Natural killer cell (primary cell): ENCODE results near the gene NLGN4X. TPM values are rescaled to one million over a fixed set of nuclear protein-coding genes. Genes with fewer than 3 reads are reported as not detected.

ENCODE experiments used
- ATAC-seq, 3 donors: fragments of 150-1000 bp in 2 of 3; fragments of 200-7000 bp in 1 of 3; cut with Tn5 transposase; 1 replicate in 1 of 3; 2 replicates in 2 of 3; pipeline ENCODE4 v1.10.0; 2021; ENCODE audit warnings: mild to moderate bottlenecking in 2 of 3, moderate library complexity in 2 of 3
- DNase-seq, 2 donors: peaks; one replicate each; pipeline versions ENCODE4 v3.0.0 to v3.0.0-alpha.2; 2013 to 2021; ENCODE audit warnings: mixed read lengths in 1 of 2
- H3K27ac ChIP-seq: one replicate; pipeline ENCODE4 v1.5.1; 2013; ENCODE audit warnings: mild to moderate bottlenecking, low read length
- H3K27me3 ChIP-seq: one replicate; pipeline ENCODE4 v1.6.1; 2013; ENCODE audit warnings: low read length; ENCODE audit not compliant: control insufficient read depth, insufficient read depth
- H3K36me3 ChIP-seq: one replicate; pipeline ENCODE4 v1.6.1; 2013; ENCODE audit warnings: low read length; ENCODE audit not compliant: control insufficient read depth, insufficient read depth
- H3K4me1 ChIP-seq: one replicate; pipeline ENCODE4 v1.6.1; 2013; ENCODE audit warnings: low read length; ENCODE audit not compliant: control insufficient read depth, insufficient read depth
- H3K4me3 ChIP-seq: one replicate; pipeline ENCODE4 v1.5.1; 2013; ENCODE audit warnings: low read length
- H3K9me3 ChIP-seq: one replicate; pipeline ENCODE4 v1.6.1; 2013; ENCODE audit warnings: low read length; ENCODE audit not compliant: control insufficient read depth, insufficient read depth
- H3K27ac Mint-ChIP-seq, 2 donors: one replicate each; pipeline ENCODE4 v1.8.0; 2022; ENCODE audit warnings: mild to moderate bottlenecking in 2 of 2, mixed read lengths in 2 of 2, moderate library complexity in 1 of 2
- H3K27me3 Mint-ChIP-seq, 2 donors: one replicate each; pipeline ENCODE4 v1.8.0; 2022; ENCODE audit warnings: low read depth in 2 of 2, mixed read lengths in 2 of 2
- H3K36me3 Mint-ChIP-seq: one replicate; pipeline ENCODE4 v1.8.0; 2022; ENCODE audit warnings: mixed read lengths
- H3K4me1 Mint-ChIP-seq, 2 donors: one replicate each; pipeline ENCODE4 v1.8.0; 2022; ENCODE audit warnings: mixed read lengths in 2 of 2
- H3K4me3 Mint-ChIP-seq: one replicate; pipeline ENCODE4 v1.8.0; 2022; ENCODE audit warnings: mild to moderate bottlenecking, moderate library complexity, mixed read lengths
- H3K9me3 Mint-ChIP-seq, 2 donors: one replicate each; pipeline ENCODE4 v1.8.0; 2022; ENCODE audit warnings: mixed read lengths in 2 of 2
- WGBS: methylation state at CpG from one replicate; pipeline ENCODE4 v1.1.7; 2013; ENCODE audit warnings: missing lambda C conversion rate; ENCODE audit not compliant: insufficient coverage; 5-methylcytosine and 5-hydroxymethylcytosine counted together
- intact Hi-C: fragments of 100-400 bp; cut with micrococcal nuclease; formaldehyde crosslinking; loops from one replicate; pipeline ENCODE4 v1.14.2; 2022
- total RNA-seq, 4 donors: library from RNA; stranded (reverse); fragments of 120-200 nt in 1 of 4; gene quantifications; one replicate each; pipeline versions ENCODE4 v1.2.3 to v1.2.4, GENCODE V29; 2013 to 2022
- TF ChIP-seq, protein P1 (sequence below): fragments of 200-600 bp; IDR thresholded peaks from one replicate; pipeline ENCODE4 v1.8.0; 2022; ENCODE audit warnings: antibody characterized with exemption

NLGN4X gene
- total RNA-seq, 3 donors from 2014 or later (not counting 1 experiment from before 2014, with no cell fraction given) = not detected

DNA sequence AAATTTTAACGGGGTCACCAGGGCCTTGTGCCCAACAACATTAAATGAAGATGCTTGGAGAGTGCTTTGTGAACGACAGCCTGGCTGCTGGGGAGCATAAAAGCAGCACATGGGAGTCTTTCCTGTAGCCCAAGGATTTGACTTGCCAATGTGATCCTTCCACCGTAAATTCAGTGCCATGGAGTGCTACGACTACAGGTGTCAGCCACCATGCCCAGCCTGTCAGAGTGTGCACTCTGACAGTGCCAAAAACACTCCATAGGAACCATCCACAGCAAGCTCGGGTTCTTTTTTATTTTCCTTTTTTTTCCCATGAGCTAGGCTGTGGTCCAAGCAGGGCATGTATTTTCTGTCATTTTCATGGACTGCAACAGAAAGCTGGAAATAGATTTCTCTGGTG, 156.9 kb downstream of the NLGN4X start:
- no peaks in the 10 kb centered on the region for H3K4me1 ChIP-seq
- H3K27ac ChIP-seq = no peak overlapping the region
- DNase-seq = no peak
- H3K9me3 Mint-ChIP-seq = peaks cover 0 to 13% of the 10 kb centered on the region in 2 donors
- intact Hi-C loops = no loop called here
- TF ChIP-seq, protein P1, sequence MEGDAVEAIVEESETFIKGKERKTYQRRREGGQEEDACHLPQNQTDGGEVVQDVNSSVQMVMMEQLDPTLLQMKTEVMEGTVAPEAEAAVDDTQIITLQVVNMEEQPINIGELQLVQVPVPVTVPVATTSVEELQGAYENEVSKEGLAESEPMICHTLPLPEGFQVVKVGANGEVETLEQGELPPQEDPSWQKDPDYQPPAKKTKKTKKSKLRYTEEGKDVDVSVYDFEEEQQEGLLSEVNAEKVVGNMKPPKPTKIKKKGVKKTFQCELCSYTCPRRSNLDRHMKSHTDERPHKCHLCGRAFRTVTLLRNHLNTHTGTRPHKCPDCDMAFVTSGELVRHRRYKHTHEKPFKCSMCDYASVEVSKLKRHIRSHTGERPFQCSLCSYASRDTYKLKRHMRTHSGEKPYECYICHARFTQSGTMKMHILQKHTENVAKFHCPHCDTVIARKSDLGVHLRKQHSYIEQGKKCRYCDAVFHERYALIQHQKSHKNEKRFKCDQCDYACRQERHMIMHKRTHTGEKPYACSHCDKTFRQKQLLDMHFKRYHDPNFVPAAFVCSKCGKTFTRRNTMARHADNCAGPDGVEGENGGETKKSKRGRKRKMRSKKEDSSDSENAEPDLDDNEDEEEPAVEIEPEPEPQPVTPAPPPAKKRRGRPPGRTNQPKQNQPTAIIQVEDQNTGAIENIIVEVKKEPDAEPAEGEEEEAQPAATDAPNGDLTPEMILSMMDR = no peak
- no peaks in the 10 kb centered on the region for H3K36me3 Mint-ChIP-seq
- no peak overlapping the region for H3K4me3 ChIP-seq
- WGBS = 77% methylated on average over 4 of the region's 5 CpGs
- no peak overlapping the region for H3K27ac Mint-ChIP-seq
- H3K36me3 ChIP-seq = no peaks in the 10 kb centered on the region
- H3K27me3 ChIP-seq = no peaks in the 10 kb centered on the region
- H3K4me1 Mint-ChIP-seq = no peaks in the 10 kb centered on the region
- no peak for ATAC-seq
- H3K9me3 ChIP-seq = no peaks in the 10 kb centered on the region
- H3K4me3 Mint-ChIP-seq = no peak overlapping the region
- H3K27me3 Mint-ChIP-seq = no peaks in the 10 kb centered on the region

DNA sequence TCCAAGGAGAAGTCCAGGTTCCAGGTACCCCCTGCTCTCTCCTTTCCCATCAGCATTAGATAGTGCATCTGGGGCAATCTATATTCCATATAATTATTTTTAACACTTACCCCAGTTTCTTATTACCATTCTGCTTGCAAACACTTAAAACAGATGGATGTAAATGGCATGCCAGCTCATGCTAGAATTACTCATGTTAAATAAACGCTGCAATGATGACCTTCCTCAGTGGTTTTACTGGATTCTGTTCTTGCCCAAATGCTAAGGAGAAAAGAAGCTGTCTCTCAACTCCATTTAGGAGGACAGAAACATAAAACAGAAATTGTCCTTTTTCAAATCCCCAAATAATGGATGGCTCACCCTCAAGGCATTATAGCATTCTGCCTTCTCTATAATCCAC, 161.1 kb downstream of the NLGN4X start:
- H3K36me3 ChIP-seq = no peaks in the 10 kb centered on the region

GRCh38 chrX:6053141-6053540, 175.5 kb downstream of the NLGN4X start:
- intact Hi-C loops = no loop called here
- no peaks in the 10 kb centered on the region for H3K27me3 Mint-ChIP-seq
- H3K9me3 Mint-ChIP-seq = peaks cover 7 to 11% of the 10 kb centered on the region in 2 donors
- H3K4me1 Mint-ChIP-seq = no peaks in the 10 kb centered on the region
- ATAC-seq (no peak), DNase-seq (no peak)
- H3K27ac Mint-ChIP-seq = no peak overlapping the region
- TF ChIP-seq, protein P1 = no peak
- Histone ChIP-seq H3K4me1 (no peaks in the 10 kb centered on the region), H3K9me3 (no peaks in the 10 kb centered on the region), H3K36me3 (no peaks in the 10 kb centered on the region), H3K27ac (no peak overlapping the region), H3K27me3 (no peaks in the 10 kb centered on the region), H3K4me3 (no peak overlapping the region)
- WGBS = 73% methylated on average over 5 of the region's 6 CpGs
- H3K36me3 Mint-ChIP-seq = no peaks in the 10 kb centered on the region
- no peak overlapping the region for H3K4me3 Mint-ChIP-seq

More for the DNA sequence above, 161.1 kb downstream of the NLGN4X start:
- H3K27ac ChIP-seq = no peak overlapping the region
- WGBS = 83% methylated on average over 1 of the region's 1 CpG
- H3K4me3 ChIP-seq = no peak overlapping the region
- no peaks in the 10 kb centered on the region for H3K27me3 ChIP-seq
- no peak for DNase-seq
- Mint-ChIP-seq H3K27ac (no peak overlapping the region), H3K4me3 (no peak overlapping the region), H3K4me1 (no peaks in the 10 kb centered on the region), H3K27me3 (no peaks in the 10 kb centered on the region), H3K9me3 (peaks cover 3% of the 10 kb centered on the region in 2 donors), H3K36me3 (no peaks in the 10 kb centered on the region)
- no peaks in the 10 kb centered on the region for H3K9me3 ChIP-seq
- TF ChIP-seq, protein P1 = no peak
- H3K4me1 ChIP-seq = no peaks in the 10 kb centered on the region
- no peak for ATAC-seq
- intact Hi-C loops = no loop called here

DNA sequence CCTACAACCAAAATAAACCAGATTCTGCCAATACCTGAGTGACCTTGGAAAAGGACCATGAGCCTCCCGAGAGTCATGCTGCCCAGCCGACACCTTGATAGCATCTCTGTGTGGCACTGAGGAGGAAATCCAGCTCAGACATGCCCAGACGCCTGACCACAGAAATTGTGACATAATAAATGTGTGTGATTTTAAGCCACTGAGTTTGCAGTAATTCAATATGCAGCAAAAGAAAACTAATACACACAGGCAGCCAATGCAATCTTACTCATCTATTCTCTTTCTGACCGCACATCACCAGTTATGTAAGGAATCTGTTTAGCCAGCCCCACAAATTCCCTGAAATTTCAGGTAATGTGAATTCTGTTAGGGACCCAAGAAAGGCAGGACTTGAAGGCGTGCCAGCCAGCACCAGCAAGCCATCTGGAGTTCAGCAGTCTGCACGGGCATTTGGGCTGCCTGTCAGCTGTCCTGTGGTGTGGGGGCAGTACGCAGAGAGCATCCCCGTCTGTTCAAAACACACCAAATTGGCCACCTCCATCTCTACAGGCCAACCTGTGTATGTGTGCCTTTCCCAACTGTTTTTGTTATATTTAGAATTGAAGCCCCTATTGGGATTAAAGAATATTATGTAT, 176.4 kb downstream of the NLGN4X start:
- Histone ChIP-seq H3K4me3 (no peak overlapping the region), H3K36me3 (no peaks in the 10 kb centered on the region), H3K4me1 (no peaks in the 10 kb centered on the region), H3K27ac (no peak overlapping the region), H3K27me3 (no peaks in the 10 kb centered on the region), H3K9me3 (no peaks in the 10 kb centered on the region)
- DNase-seq = no peak
- Mint-ChIP-seq H3K4me3 (no peak overlapping the region), H3K27ac (no peak overlapping the region), H3K27me3 (no peaks in the 10 kb centered on the region), H3K36me3 (no peaks in the 10 kb centered on the region), H3K4me1 (no peaks in the 10 kb centered on the region), H3K9me3 (peaks cover 7 to 11% of the 10 kb centered on the region in 2 donors)
- TF ChIP-seq, protein P1 = no peak
- intact Hi-C loops = no loop called here
- 38% methylated on average over 4 of the region's 8 CpGs for WGBS
- no peak for ATAC-seq
